A549 (cell line): ENCODE results near the gene SEZ6L2.

Experiments used
- CBX8 ChIP-seq: fragments of 200-600 bp; sonication (generic); IDR thresholded peaks from 2 replicates; pipeline ENCODE4 v1.6.1; 2016
- CEBPB ChIP-seq, 2 experiments: fragments of >200 bp in 1 of 2; sonication (Bioruptor Twin) in 1 of 2; formaldehyde crosslinking in 1 of 2; IDR thresholded peaks; 2 replicates each; pipeline ENCODE4 v1.6.1; 2012 to 2016
- CHD2 ChIP-seq: fragments of 150-350 bp; IDR thresholded peaks from 2 replicates; pipeline ENCODE4 v1.6.1; 2014; ENCODE audit warnings: low read length; ENCODE audit not compliant: partially characterized antibody
- CTCF ChIP-seq: fragments of >200 bp; sonication (Bioruptor Twin); formaldehyde crosslinking; IDR thresholded peaks from 3 replicates; pipeline ENCODE4 v1.5.1; 2016
- E2F6 ChIP-seq: IDR thresholded peaks from 2 replicates; pipeline ENCODE4 v1.6.1; 2012; ENCODE audit warnings: low read depth, borderline replicate concordance
- EP300 ChIP-seq, 2 experiments: fragments of >200 bp; sonication (Bioruptor Twin); formaldehyde crosslinking; IDR thresholded peaks; 2 replicates in 1 of 2; 3 replicates in 1 of 2; pipeline ENCODE4 v1.6.1; 2016 to 2017
- KDM1A ChIP-seq: fragments of 200-600 bp; sonication (generic); IDR thresholded peaks from 2 replicates; pipeline ENCODE4 v1.6.1; 2016; ENCODE audit warnings: low read depth, mild to moderate bottlenecking
- NFE2L2 ChIP-seq: fragments of 150-350 bp; conservative IDR thresholded peaks from 2 replicates; pipeline ENCODE4 v1.6.1; 2014; ENCODE audit warnings: low read length
- POLR2A ChIP-seq: IDR thresholded peaks from 2 replicates; pipeline ENCODE4 v1.6.1; 2012; ENCODE audit warnings: mild to moderate bottlenecking, low read length
- TP53 ChIP-seq: fragments of 250-450 bp; sonication (Bioruptor Pico); IDR thresholded peaks from 2 replicates; pipeline ENCODE4 v1.5.0; 2021; ENCODE audit warnings: mild to moderate bottlenecking, moderate library complexity
- TF ChIP-seq, protein P1 (sequence below): IDR thresholded peaks from 2 replicates; pipeline ENCODE4 v1.6.1; 2012
- TF ChIP-seq, protein P2 (sequence below): fragments of 200-600 bp; sonication (generic); IDR thresholded peaks from 2 replicates; pipeline ENCODE4 v1.6.1; 2016; ENCODE audit warnings: antibody characterized with exemption, mild to moderate bottlenecking, moderate library complexity

DNA sequence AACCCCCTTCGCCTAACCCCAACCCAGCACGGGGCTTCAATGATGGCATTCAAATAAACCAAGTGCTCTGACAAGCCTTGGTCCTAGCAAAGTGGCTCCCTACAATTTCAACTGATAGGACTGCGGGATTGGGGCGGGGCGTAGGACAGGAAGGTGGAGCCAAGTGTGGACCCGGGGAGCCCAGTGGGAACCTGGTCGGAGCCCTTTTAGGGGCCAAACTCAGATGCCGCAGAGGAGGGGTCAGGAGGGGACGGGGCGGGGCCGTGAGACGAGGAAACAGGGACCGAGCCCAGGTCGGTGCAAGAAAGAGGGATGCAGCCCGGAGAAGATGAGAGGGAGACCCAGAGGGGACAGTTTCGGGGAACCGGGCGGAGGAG lies 23.1 kb downstream of the SEZ6L2 start:
- TF ChIP-seq POLR2A = no peak
- TF ChIP-seq CTCF = no peak
- no peak for TF ChIP-seq NFE2L2
- TF ChIP-seq E2F6 = no peak
- TF ChIP-seq EP300 (IDR thresholded peaks at IDR 0.05) = no peak
- TF ChIP-seq, protein P1, sequence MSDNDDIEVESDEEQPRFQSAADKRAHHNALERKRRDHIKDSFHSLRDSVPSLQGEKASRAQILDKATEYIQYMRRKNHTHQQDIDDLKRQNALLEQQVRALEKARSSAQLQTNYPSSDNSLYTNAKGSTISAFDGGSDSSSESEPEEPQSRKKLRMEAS = no peak
- TF ChIP-seq KDM1A = no peak
- TF ChIP-seq CEBPB (IDR thresholded peaks at IDR 0.05) = no peak
- no peak for TF ChIP-seq CHD2
- TF ChIP-seq CBX8 = no peak
- TF ChIP-seq, protein P2, sequence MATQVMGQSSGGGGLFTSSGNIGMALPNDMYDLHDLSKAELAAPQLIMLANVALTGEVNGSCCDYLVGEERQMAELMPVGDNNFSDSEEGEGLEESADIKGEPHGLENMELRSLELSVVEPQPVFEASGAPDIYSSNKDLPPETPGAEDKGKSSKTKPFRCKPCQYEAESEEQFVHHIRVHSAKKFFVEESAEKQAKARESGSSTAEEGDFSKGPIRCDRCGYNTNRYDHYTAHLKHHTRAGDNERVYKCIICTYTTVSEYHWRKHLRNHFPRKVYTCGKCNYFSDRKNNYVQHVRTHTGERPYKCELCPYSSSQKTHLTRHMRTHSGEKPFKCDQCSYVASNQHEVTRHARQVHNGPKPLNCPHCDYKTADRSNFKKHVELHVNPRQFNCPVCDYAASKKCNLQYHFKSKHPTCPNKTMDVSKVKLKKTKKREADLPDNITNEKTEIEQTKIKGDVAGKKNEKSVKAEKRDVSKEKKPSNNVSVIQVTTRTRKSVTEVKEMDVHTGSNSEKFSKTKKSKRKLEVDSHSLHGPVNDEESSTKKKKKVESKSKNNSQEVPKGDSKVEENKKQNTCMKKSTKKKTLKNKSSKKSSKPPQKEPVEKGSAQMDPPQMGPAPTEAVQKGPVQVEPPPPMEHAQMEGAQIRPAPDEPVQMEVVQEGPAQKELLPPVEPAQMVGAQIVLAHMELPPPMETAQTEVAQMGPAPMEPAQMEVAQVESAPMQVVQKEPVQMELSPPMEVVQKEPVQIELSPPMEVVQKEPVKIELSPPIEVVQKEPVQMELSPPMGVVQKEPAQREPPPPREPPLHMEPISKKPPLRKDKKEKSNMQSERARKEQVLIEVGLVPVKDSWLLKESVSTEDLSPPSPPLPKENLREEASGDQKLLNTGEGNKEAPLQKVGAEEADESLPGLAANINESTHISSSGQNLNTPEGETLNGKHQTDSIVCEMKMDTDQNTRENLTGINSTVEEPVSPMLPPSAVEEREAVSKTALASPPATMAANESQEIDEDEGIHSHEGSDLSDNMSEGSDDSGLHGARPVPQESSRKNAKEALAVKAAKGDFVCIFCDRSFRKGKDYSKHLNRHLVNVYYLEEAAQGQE = no peak
- TF ChIP-seq TP53 (CRISPR knock-in tag) = no peak
